A673 (cell line): Measurements from ENCODE around the gene TYR.
"Not testable (repeated sequence)": the region's sequence is repeated elsewhere in the genome, so short reads cannot be mapped to it uniquely, and the experiment has no call there.

Experiments used
- CTCF ChIP-seq: fragments of 300-800, 200-600 bp; sonication (generic); conservative IDR thresholded peaks from 2 replicates; pipeline ENCODE4 v1.5.1; 2017; ENCODE audit warnings: low read depth, mild to moderate bottlenecking, antibody characterized with exemption, low read length, moderate library complexity, mixed read lengths
- EZH2 ChIP-seq: fragments of 200-600 bp; sonication (generic); IDR thresholded peaks from 2 replicates; pipeline ENCODE4 v1.6.1; 2017; ENCODE audit warnings: borderline replicate concordance, low read depth, mild to moderate bottlenecking, mixed read lengths, antibody characterized with exemption, low read length; ENCODE audit not compliant: poor library complexity, severe bottlenecking

DNA sequence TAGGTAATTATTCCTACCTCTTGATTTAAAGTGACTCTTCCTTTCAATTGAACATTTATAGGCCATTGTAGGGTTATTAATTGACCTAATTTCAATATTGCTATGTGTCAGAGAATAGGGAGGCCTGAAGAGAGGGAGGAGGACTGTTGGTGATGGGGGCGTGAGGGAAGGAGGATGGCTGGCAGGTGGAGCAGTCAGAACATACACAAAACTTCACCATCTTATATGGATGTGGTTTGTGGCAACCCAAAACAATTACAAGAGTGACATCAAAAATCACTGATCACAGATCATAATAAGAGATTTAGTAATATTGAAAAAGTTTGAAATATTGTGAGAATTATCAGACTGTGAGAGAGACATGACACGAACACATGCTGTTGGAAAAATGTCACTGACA lies 95.5 kb downstream of the TYR start:
- not testable (repeated sequence) for TF ChIP-seq CTCF, EZH2
